Breast epithelium (tissue), 3 donors: ENCODE measurements around the gene BZW1.

Experiments used
- CTCF ChIP-seq, 3 donors: fragments of 450-650 bp; IDR thresholded peaks; one replicate each; pipeline ENCODE4 v1.5.1; 2016 to 2017; ENCODE audit warnings: antibody characterized with exemption in 3 of 3, mild to moderate bottlenecking in 3 of 3, moderate library complexity in 3 of 3
- POLR2A ChIP-seq: fragments of 450-650 bp; IDR thresholded peaks from one replicate; pipeline ENCODE4 v1.6.1; 2016; ENCODE audit warnings: antibody characterized with exemption, mild to moderate bottlenecking, moderate library complexity
- POLR2AphosphoS5 ChIP-seq, 3 donors: sonication (generic); formaldehyde crosslinking; IDR thresholded peaks; one replicate each; pipeline ENCODE4 v1.6.1; 2017; ENCODE audit warnings: antibody characterized with exemption in 3 of 3

- TF ChIP-seq CTCF (IDR thresholded peaks at IDR 0.05) (no peak), POLR2A (no peak), POLR2AphosphoS5 (IDR thresholded peaks at IDR 0.05) (no peak)
These were observed 45.6 kb upstream of the BZW1 start for GRCh38 chr2:200765995-200766660.
